GM18498 (cell line): ENCODE data around the gene MDFIC2.

Experiments
- ATAC-seq: cut with Tn5 transposase; IDR thresholded peaks from one replicate; pipeline ENCODE4 v1.9.1; 2021; ENCODE audit warnings: mild to moderate bottlenecking, moderate library complexity; ENCODE audit not compliant: unreplicated experiment

Gene MDFIC2

GRCh38 chr3:70183781-70184504 is 128.5 kb downstream of the MDFIC2 start:
- ATAC-seq = no peak

DNA sequence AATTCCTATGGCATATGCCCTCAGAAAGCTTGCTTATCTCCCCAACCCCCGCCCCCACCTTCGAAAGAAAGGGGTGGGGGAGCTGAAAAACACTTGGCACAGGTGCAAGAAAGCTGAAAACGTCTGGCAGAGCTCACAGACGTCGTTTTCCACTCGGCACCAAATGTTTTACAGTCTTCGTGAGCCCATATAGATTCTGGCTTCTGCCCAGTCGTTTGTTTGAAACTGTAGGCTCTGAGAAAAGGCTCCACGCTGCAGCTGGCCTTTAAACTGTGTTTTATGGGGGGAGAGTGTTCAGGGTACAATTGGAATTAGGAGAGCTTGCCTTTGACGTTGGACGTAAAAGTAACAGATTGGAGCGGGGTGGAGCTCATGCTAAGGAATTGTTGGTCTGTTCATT is 130.3 kb downstream of the MDFIC2 start:
- no peak for ATAC-seq

GRCh38 chr3:70180664-70181063 is 131.8 kb downstream of the MDFIC2 start:
- ATAC-seq = no peak

DNA sequence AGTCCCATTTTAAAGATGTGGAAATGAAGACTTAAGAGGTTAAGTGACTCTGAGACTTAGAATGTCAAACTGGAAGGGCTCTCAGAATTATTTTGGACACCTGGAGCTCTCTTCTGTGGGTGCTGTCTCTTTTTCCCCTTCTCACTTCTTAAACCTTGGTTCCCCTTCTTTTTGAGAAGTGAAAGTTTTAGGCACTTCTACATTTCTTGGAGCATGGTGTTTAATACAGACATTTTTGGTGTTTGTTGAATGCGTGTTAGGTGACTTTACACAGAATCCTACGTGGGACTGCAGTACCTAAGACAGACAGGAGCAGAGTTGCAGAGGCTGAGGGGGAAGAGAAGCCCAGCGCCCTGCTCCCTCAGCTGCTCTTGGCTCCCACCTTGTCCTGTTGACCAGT is 133.3 kb downstream of the MDFIC2 start:
- peak; percentile 58 for ATAC-seq

- no peak for ATAC-seq
These were observed 134.4 kb downstream of the MDFIC2 start for GRCh38 chr3:70177881-70178645.

GRCh38 chr3:70176224-70176623 is 136.2 kb downstream of the MDFIC2 start:
- no peak for ATAC-seq

DNA sequence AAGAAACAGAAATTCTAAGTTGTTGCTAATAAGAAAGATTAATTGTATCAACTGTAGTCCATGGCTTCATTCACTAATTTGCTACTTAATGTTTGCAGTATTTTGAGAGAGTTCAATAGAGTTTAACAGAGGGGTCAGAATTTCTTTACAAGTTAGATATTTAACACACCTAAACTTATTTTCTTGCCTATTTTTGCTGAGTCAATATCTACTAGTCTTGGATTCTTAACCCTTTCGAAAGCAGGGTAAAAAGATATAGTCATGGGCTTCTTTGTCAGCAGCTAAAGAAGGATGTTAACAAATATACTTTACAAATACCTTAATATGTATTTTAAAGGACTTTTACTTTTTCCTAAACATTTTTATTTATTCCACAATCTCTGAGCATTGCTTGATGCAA is 155.6 kb downstream of the MDFIC2 start:
- ATAC-seq = no peak

GRCh38 chr3:70150599-70150998 is 161.8 kb downstream of the MDFIC2 start:
- ATAC-seq = no peak

DNA sequence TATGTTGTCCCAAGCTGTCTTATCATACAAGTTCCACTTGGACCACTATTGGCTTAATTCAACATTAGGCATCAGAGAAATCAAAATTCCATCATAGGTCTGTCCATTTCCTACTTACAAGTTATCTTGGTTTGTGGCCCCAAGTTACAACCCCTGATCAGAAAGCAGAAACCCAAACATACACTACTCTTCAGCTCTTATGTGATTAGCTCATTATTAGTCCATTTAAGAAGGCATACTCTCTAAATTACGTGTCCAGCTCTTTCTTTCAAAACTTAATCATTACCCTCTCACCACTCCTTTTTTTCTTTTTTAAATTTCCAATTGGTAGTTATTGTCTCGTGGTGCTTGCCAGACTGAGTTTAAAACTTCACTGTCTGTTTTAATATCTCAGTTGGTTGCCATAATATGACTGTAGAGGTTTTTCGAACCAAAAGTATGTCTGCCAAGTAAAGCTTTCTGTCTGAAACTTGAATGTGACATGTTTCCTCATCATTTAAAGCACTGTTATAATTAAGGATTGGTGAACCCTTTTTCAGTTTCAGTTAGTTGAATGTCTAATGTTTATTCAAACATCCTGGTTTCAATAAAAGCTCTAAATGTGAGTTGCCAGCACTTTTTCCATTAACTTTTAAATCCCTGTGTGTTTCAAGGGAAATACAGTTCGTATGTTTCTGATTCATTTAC is 162.6 kb downstream of the MDFIC2 start:
- no peak for ATAC-seq
